HG03103 (cell line): ENCODE measurements around the gene C5AR2.
A peak's percentile ranks its signal among the peaks of the same experiment; 100 is the strongest.
"Not testable (repeated sequence)": the region's sequence is repeated elsewhere in the genome, so short reads cannot be mapped to it uniquely, and the experiment has no call there.

ENCODE experiments used
- ATAC-seq: cut with Tn5 transposase; IDR thresholded peaks from one replicate; pipeline ENCODE4 v1.9.1; 2021; ENCODE audit warnings: low read depth; ENCODE audit not compliant: unreplicated experiment

C5AR2 gene

DNA sequence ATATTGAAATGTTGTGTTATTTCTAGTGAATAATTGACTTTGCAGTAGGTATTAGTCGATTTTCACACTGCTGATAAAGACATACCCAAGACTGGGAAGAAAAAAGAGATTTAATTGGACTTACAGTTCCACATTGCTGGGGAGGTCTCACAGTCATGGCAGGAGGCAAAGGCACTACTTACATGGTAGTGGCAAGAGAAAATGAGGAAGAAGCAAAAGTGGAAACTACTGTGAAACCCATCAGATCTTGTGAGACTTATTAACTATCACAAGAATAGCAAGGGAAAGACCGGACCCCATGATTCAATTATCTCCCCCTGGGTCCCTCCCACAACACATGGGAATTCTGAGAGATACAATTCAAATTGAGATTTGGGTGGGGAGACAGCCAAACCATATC lies 9.9 kb upstream of the C5AR2 start:
- ATAC-seq, result no peak

DNA sequence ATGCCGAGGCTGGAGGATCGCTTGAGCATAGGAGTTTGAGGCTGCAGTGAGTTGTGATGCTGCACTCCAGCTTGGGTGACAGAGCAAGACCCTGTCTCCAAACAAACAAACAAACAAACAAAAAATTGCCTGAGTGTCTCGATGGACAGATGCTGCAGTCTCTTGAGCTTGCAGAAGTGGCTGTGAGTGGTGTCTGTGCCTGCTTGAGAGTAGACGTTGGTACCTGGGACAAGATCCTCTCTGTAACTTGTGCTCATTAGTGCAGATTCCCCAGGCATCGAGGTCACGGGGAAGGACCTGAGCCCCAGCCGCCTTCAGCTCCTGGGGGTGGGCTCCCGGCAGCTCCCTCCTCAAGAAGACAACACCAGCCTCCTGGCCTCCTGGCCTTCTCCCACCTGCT lies 8.6 kb upstream of the C5AR2 start:
- no peak for ATAC-seq

DNA sequence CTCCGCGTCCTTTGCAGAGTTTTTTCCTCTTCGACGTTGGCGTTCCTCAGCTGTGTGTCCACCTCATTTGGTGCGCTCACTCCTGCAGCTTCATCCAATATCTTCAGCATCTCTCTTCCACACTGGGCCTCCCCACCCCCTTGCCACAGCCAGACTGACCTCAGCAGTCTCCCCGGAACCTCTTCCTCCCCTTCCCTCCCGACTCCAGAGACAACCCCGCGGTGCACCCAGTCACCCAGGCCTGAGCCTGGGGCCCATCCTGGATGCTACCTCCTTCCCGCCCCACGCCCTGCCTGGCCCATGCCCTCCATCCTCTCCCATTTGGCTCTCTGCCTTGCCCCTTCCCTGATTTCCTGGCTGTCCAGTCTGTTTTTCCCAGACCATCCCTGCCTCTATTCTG lies 8.1 kb upstream of the C5AR2 start:
- no peak for ATAC-seq

DNA sequence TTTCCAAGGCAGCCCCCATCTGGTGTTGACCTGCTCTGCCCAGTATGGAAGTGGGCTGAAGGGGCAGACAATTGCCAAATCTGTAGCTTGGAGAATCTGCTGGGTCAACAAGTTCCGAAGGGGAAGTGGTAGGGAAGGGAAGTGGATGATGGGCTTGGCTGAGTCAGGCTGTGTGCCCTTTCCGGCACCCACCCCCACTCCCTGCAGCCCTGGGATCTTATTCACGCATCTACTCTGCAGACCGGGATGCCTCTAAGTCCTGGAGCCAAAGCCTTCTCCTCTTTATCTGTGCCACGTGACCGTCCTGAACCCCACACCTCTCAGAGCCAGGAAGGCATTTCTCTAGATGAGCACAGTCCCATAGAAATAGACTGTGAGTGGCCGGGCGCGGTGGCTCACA lies 7.5 kb upstream of the C5AR2 start:
- ATAC-seq, result no peak

DNA sequence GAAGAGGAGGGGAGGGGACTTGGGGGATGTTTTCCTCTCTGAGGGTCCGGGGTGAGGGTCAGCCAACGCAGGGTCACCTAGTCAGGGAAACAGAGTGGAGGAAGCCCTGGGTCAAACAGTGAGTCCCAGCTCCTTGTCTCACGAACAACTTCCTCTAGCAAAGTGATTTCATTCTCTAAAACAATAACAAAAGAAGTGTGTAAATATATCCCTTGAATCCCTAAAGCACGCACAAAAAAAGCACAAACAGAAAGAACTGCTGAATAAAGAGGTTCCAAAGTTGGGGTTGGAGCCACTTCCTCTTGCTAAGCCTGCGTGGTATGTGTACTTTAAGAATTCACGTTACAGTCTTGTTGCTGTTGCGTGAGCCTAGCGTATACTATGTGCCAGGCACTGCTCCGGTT lies 1.5 kb upstream of the C5AR2 start:
- ATAC-seq, result no peak

DNA sequence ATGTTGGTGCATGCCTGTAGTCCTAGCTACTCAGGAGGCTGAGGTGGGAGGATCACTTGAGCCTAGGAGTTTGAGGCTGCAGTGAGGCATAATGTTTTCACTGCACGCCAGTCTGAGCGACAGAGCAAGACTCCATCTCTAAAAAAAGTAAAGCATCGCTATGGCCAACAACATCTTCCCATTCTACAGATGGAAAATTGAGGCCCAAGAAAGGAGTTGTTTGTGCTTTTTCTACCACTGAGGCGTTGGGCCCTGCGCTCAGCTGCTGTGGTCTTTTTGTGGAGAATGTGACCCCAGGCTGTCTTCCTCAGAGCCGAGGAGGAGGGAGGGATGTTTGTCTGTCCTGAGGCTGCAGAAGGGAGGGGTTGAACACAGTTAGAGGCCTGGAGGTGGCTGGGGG lies 485 bp upstream of the C5AR2 start:
- ATAC-seq, result no peak

DNA sequence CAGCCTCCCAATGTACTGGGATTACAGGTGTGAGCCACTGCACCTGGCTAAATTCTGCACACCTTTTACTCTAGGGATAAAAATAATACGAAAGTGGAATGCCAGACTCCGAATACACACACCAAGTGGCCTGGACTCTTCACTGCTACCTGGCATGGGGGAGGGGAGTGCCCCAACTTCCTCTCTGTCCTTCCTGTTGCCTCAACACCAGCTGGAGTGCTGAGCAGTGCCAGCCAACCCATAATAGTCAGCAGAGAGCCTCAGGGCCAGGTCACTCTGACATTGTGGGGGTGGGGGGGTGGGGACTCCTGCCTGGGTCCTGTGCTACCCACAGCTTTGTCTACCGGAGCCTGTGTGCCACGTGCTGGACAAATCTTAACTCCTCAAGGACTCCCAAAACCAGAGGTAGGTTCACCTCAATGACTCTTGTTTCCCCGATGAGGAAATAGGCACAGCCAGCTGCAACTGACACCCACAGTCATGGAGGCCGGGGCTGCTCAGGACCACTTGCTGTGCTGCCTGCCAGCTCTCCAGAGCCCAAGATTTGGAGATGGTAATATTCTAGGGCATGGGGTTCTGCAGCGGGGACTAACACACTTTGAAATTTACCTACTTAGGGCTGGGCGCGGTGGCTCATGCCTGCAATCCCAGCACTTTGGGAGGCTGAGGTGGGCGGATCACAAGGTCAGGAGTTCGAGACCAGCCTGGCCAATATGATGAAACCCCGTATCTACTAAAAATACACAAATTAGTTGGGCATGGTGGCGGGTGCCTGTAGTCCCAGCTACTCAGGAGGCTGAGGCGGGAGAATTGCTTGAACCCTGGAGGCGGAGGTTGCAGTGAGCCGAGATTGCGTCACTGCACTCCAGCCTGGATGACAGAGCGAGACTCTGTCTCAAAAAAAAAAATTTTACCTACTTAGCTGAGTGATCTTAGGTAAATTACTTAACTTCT lies 5.1 kb downstream of the C5AR2 start:
- not testable (repeated sequence) for ATAC-seq

DNA sequence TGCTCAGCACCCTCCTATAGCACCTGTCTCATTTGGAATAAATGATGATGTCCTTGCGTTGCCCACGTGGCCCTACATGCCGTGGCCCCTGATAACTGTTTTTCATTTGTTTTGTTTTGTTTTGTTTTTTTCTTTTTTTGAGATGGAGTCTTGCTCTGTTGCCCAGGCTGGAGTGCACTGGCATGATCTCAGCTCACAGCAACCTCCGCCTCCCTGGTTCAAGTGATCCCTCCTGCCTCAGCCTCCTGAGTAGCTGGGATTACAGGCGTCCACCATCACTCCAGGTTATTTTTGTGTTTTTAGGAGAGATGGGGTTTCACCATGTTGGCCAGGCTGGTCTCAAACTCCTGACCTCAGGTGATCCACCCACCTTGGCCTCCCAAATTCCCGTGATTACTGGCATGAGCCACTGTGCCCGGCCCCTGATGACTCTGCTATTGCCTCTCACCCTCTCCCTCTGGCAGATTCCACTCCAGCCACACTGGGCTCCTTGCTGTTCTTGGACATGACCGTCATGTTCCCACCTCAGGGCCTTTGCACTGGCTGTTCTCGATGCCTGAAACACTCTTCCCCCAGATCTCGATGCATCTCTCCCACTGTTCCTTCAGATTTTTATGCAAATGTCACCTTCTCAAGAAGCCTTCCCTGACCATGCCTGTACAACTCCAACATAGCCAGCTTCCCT lies 7.4 kb downstream of the C5AR2 start:
- no peak for ATAC-seq

DNA sequence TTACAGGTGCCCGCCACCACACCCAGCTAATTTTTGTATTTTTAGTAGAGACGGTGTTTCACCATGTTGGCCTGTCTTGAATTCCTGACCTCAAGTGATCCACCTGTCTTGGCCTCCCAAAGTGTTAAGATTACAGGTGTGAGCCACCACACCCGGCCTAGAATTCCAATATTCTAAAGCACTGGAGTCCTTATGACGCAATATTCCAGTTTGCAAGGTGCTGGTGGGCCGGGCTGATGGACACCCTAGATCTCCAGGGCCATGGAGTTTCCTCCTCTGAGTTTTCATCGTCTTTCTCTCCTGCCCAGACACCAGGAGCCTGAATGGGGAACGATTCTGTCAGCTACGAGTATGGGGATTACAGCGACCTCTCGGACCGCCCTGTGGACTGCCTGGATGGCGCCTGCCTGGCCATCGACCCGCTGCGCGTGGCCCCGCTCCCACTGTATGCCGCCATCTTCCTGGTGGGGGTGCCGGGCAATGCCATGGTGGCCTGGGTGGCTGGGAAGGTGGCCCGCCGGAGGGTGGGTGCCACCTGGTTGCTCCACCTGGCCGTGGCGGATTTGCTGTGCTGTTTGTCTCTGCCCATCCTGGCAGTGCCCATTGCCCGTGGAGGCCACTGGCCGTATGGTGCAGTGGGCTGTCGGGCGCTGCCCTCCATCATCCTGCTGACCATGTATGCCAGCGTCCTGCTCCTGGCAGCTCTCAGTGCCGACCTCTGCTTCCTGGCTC lies 8.7 kb downstream of the C5AR2 start:
- no peak for ATAC-seq

DNA sequence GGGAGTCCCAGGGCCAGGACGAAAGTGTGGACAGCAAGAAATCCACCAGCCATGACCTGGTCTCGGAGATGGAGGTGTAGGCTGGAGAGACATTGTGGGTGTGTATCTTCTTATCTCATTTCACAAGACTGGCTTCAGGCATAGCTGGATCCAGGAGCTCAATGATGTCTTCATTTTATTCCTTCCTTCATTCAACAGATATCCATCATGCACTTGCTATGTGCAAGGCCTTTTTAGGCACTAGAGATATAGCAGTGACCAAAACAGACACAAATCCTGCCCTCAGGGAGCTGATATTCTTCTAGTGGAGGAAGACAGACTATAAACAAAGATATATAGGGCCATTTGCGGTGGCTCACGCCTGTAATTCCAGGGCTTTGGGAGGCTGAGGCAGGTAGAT lies 9.8 kb downstream of the C5AR2 start:
- no peak for ATAC-seq

DNA sequence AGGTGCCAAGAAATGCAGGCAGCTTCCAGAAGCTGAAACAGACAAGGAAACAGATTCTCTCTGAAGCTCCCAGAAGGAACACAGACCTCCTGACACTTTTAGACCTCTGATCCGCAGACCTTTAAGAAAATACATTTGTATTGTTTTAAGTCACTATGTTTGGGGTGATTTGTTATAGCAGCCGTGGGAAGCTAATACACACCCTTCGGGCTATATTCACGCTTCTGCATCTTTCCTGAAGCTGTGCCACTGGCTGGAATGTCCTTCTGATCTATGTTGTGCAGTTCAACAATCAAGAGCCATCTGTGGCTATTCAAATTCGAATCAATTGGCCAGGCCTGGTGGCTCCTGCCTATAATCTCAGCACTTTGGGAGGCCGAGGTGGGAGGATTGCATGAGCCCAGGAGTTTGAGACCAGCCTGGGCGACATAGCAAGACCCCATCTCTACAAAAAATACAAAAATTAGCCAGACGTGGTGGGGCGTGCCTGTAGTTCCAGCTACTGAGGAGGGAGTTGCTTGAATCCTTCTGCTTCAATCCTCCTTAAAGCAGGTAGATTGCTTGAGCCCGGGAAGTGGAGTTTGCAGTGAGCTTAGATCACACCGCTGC lies 11.3 kb downstream of the C5AR2 start:
- no peak for ATAC-seq

DNA sequence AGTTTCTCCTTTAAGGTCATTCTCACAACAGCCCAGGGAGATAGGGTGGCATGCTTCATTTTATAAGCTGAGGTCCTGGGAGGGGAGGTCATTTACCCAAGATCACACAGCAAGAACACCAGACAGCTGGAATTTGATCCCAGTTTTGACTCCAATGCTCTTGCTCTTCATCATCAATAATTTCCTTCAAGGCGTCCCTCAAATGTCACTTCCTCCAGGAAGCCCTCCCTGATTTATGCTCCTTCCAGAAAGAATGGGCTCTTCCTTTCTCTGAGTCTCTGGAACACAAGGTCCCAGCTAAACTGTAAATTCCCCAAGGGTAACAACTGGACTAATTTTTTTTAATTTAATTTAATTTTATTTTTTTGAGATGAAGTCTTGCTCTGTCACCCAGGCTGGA lies 12.4 kb downstream of the C5AR2 start:
- no peak for ATAC-seq

DNA sequence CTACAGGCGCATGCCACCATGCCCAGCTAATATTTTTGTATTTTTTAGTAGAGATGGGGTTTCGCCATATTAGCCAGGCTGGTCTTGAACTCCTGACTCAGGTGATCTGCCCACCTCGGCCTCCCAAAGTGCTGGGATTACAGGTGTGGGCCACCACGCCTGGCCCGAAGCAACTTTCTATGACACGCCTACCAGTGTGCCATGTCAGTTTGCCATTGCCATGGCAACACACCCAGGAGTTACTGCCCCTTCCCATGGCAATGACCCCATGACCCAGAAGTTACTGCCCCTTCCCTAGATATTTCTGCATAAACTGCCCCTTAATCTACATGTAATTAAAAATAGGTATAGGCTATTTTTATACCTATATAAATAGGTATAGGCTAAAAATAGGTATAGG lies 14.0 kb downstream of the C5AR2 start:
- ATAC-seq, result not testable (repeated sequence)

DNA sequence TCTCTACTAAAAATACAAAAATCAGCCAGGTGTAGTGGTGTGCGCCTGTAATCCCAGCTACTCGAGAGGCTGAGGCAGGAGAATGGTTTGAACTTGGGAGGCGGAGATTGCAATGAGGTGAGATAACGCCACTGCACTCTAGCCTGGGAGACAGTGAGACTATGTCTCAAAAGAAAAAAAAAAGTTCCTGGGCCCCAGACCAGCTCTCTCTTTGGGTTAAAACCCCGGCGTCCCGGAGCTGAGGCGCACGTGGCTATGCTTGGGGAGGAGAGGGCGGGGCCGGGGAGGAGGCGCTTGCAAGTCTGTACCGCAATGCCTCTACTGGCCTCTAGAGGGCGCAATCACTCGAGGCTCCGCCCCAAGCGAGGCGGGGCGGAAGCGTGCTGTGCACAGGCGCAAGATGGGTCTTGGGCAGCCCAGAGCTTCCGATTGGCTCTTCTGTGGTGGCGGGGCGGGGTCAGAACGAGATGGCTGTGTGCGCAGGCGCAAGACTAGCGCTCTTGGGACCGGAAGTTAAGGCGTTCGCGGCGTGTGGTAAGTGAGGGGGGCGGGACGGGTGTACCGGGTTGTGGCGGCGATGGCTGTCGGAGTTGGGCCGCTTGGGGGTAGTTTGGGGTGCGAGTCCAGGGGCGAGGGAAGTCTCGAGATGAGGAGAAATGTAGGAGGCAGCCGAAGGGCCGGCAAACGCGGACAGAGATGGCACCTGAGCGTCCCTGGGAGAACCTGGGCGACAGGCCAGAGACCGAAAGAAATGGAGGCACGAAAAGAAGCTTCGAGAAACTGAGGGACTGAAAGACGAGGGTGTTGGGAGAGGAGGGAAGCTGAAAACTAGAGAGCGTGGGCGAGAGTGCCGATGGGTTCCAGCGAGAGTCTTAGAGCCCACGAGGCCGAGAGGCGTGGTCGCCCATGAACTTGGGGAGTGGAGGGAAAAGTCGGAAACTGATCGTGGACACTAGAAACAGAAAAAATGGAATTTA lies 17.1 kb downstream of the C5AR2 start, which contains the start of gene DHX34:
TSS of gene DHX34 (plus strand) at position 497 of the 977 bp plus-strand sequence. CDS start 3,716 bp downstream, outside the sequence.
- ATAC-seq, result peak; percentile 85

DNA sequence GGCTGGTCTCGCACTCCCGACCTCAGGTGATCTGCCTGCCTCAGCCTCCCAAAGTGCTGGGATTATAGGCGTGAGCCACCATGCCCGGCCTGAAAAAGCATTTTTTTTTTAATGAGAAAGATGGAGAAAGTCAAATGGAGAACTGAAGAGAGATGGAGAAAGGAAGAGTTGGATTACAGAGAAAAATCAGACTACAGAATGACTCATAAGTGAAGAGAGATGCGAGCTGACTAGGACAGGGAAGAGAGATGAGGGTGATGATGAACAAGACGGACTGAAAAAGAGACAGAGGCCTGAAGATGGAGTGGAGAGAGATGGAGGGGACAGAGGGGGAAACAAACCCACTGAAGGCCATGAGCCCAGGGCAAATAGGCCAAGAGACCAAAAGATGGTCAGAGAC lies 18.7 kb downstream of the C5AR2 start:
- ATAC-seq, result no peak

DNA sequence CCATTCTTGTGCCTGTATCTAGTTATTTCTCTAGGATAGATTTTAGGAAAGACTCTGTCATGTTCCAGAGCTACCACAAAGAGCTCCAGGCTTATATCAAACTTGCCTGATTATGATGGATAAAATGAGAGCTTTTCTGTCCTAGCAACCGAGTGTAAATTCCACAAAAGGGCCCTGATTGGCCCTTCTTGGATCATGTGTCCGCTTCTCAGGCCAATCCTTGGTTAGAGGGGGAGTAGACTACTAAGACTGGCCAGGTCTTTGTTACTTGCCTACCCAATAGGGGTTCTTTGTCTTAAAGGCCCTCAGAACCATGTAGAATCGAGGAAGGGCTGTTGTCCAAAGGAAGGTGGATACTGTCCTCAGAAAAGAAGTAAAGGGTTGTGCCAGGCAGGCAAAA lies 19.6 kb downstream of the C5AR2 start:
- no peak for ATAC-seq

DNA sequence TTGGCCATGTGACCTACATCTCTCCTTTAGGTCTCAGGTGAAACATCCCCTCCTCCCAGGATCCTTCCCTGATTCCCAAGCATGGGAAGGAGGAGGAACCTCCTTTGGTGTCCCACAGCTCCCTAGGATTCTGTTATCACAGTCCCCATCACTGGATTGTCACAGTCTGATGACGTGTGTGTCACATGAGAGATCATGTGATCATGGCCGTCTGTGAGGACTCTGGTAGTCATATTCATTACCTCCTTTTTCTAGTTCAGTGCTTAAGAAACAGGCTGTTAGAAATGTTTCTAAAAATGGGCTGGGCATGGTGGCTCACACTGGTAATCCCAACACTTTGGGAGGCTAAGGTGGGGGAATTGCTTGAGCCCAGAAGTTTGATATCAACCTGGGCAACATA lies 20.1 kb downstream of the C5AR2 start:
- no peak for ATAC-seq

DNA sequence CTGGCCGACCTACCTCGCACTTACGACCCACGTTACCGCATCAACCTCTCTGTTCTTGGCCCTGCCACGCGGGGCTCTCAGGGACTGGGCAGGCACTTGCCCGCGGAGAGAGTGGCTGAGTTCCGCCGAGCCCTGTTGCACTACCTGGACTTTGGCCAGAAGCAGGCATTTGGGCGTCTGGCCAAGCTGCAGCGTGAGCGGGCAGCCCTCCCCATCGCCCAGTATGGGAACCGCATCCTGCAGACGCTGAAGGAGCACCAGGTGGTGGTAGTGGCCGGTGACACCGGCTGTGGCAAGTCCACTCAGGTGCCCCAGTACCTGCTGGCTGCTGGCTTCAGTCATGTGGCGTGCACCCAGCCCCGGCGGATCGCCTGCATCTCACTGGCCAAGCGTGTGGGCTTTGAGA lies 21.3 kb downstream of the C5AR2 start:
- ATAC-seq, result no peak

DNA sequence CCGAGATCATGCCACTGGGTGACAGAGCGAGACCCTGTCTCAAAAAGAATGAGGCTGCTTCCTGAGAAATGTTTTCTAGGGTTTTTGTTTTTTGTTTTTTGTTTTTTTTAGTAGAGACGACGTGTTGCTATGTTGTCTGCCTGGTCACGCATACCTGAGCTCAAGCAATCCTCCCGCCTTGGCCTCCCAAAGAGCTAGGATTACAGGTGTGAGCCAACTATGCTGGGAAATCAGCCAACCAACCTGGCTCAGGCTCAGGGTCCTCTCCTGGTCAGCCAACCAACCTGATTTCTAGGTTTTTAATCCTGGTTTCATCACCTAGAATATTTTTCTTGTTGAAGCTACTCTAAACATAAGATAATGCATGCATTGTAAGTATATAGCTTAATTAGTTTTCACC lies 24.9 kb downstream of the C5AR2 start:
- no peak for ATAC-seq
